ENCODE measurements around the gene SEPSECS. TPM values are rescaled to one million over a fixed set of nuclear protein-coding genes. Genes with fewer than 3 reads are reported as not detected.

The SEPSECS gene
- total RNA-seq, 4 donors from 2014 or later: 6.9 to 22.8 (median 10.4) TPM

- H3K9me3 ChIP-seq: no peaks in the 10 kb centered on the region
- H3K27ac ChIP-seq: no peak overlapping the region
- no peak for DNase-seq
- peaks cover 0 to 17% of the 10 kb centered on the region in 2 donors for H3K4me1 ChIP-seq
- no peaks in the 10 kb centered on the region for H3K36me3 ChIP-seq
- TF ChIP-seq CTCF (IDR thresholded peaks at IDR 0.05) (no peak), POLR2A (IDR thresholded peaks at IDR 0.05) (no peak)
- no peaks in the 10 kb centered on the region for H3K27me3 ChIP-seq
- intact Hi-C loops (cut with DNase I; ENCODE audit: low total_unique reads): no loop called here
- no peak overlapping the region for H3K4me3 ChIP-seq
Observed at GRCh38 chr4:25100710-25101109, 59.5 kb downstream of the SEPSECS start.

- TF ChIP-seq CTCF (IDR thresholded peaks at IDR 0.05) (no peak), POLR2A (IDR thresholded peaks at IDR 0.05) (no peak)
- Histone ChIP-seq H3K4me1 (peaks cover 0 to 17% of the 10 kb centered on the region in 2 donors), H3K27me3 (no peaks in the 10 kb centered on the region), H3K36me3 (no peaks in the 10 kb centered on the region), H3K27ac (peak overlapping the region in 1 of 2 donors; percentile 52), H3K4me3 (no peak overlapping the region), H3K9me3 (no peaks in the 10 kb centered on the region)
- no peak for DNase-seq
- intact Hi-C loops (cut with DNase I; ENCODE audit: low total_unique reads): no loop called here
Observed at GRCh38 chr4:25100021-25100555, 60.2 kb downstream of the SEPSECS start.

GRCh38 chr4:25098964-25099891, 61.0 kb downstream of the SEPSECS start:
- Histone ChIP-seq H3K9me3 (no peaks in the 10 kb centered on the region), H3K27ac (peak overlapping the region; percentile 18 to 52), H3K4me1 (peaks cover 0 to 17% of the 10 kb centered on the region in 2 donors), H3K36me3 (no peaks in the 10 kb centered on the region), H3K4me3 (no peak overlapping the region), H3K27me3 (no peaks in the 10 kb centered on the region)
- peak; percentile 58 to 87 for DNase-seq
- intact Hi-C loops (cut with DNase I; ENCODE audit: low total_unique reads): no loop called here
- TF ChIP-seq POLR2A (IDR thresholded peaks at IDR 0.05) (no peak), CTCF (IDR thresholded peaks at IDR 0.05) (no peak)

GRCh38 chr4:25096981-25097443, 63.2 kb downstream of the SEPSECS start:
- no peak for DNase-seq
- H3K4me1 ChIP-seq: peaks cover 0 to 11% of the 10 kb centered on the region in 2 donors
- H3K36me3 ChIP-seq: no peaks in the 10 kb centered on the region
- no peak overlapping the region for H3K27ac ChIP-seq
- H3K9me3 ChIP-seq: no peaks in the 10 kb centered on the region
- H3K27me3 ChIP-seq: no peaks in the 10 kb centered on the region
- no peak for TF ChIP-seq CTCF (IDR thresholded peaks at IDR 0.05)
- TF ChIP-seq POLR2A (IDR thresholded peaks at IDR 0.05): no peak
- intact Hi-C loops (cut with DNase I; ENCODE audit: low total_unique reads): no loop called here
- no peak overlapping the region for H3K4me3 ChIP-seq
